ENCODE measurements around the gene CLDN19. TPM values are rescaled to one million over a fixed set of nuclear protein-coding genes. Genes with fewer than 3 reads are reported as not detected.

Gene CLDN19
- total RNA-seq, 1 experiment from 2014 or later: 12.5 TPM

DNA sequence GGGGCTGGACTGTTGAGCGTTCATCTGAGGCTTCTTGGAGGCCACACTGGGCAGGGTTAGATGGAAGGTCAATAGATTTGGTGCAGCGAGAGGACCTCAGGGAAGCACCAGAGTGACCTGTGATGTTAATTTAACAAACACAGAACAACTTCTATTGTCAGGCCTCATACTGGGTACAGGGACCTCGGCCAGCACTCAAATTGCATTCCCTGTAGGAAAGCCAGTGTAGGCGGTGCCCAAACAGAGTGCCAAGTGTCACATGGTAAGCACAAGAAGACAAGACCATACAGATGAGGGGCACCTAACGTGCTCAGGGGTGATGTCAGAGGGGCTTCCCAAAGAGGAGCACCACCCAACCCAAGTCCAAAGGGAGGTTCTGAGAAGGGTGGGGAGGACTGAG lies 46.1 kb upstream of the CLDN19 start:
- Histone ChIP-seq H4K20me1 (ENCODE audit: control insufficient read depth, insufficient read depth, insufficient read length) (no peaks in the 10 kb centered on the region), H4K91ac (ENCODE audit: insufficient read length, low read depth, low read length) (no peak overlapping the region), H2AK5ac (ENCODE audit: insufficient read length, low read length) (no peak overlapping the region), H3K27ac (ENCODE audit: insufficient read length, low read depth, low read length) (no peak overlapping the region), H3K79me1 (ENCODE audit: insufficient read depth, low read depth, low read length, poor library complexity, severe bottlenecking) (no peaks in the 10 kb centered on the region), H4K5ac (ENCODE audit: insufficient read length, low read depth, low read length) (no peak overlapping the region), H2BK12ac (ENCODE audit: insufficient read length, low read depth, low read length) (no peak overlapping the region), H2BK5ac (ENCODE audit: insufficient read length, low read length) (no peak overlapping the region), H2BK120ac (ENCODE audit: low read depth, low read length, poor library complexity, severe bottlenecking) (no peak overlapping the region), H4K8ac (replicated peaks; ENCODE audit: insufficient read length, low read depth, low read length) (no peak overlapping the region), H3K4me1 (ENCODE audit: insufficient read depth, low read length) (no peaks in the 10 kb centered on the region), H3K18ac (ENCODE audit: insufficient read length, low read depth, low read length) (no peak overlapping the region), H2BK20ac (ENCODE audit: low read depth, low read length, poor library complexity, severe bottlenecking) (no peak overlapping the region), H2AFZ (ENCODE audit: low read length) (no peak overlapping the region), H3K27me3 (ENCODE audit: insufficient read depth, low read length) (no peaks in the 10 kb centered on the region), H3K23me2 (ENCODE audit: insufficient read length, low read depth, low read length, poor library complexity, severe bottlenecking) (no peaks in the 10 kb centered on the region), H3K4ac (ENCODE audit: low read depth, low read length) (no peak overlapping the region), H3K79me2 (ENCODE audit: insufficient read depth, low read length) (no peaks in the 10 kb centered on the region), H3T11ph (ENCODE audit: low read length) (no peak overlapping the region), H3K56ac (ENCODE audit: insufficient read length, low read depth, low read length) (no peak overlapping the region), H3K4me2 (ENCODE audit: insufficient read depth, insufficient read length, low read length) (no peak overlapping the region), H3K14ac (ENCODE audit: insufficient read depth, low read length) (no peak overlapping the region), H2BK15ac (ENCODE audit: low read depth, low read length) (no peak overlapping the region), H3K9me3 (ENCODE audit: control insufficient read depth, low read depth, low read length) (no peaks in the 10 kb centered on the region), H3K23ac (ENCODE audit: insufficient read length, low read depth, low read length) (no peak overlapping the region), H3K9ac (ENCODE audit: extremely low read depth, insufficient read length, low read length) (no peak overlapping the region)
- H3K4me3 Mint-ChIP-seq: no peak overlapping the region; a peak in 1 of 5 replicates
- H3K27ac Mint-ChIP-seq: no peak overlapping the region; a peak in 2 of 7 replicates
- DNase-seq: no peak
- peaks cover 10% of the 10 kb centered on the region in 2 experiments for H3K4me1 Mint-ChIP-seq
- peaks cover 5 to 25% (median 11%) of the 10 kb centered on the region in 3 experiments; a peak in 6 of 7 replicates for H3K36me3 Mint-ChIP-seq (ENCODE audit: insufficient read depth in 1 of 3, low read depth in 3 of 3)
- no CpG with 5 or more reads among the region's 5 CpGs for WGBS (ENCODE audit: extremely low coverage, insufficient read length, low lambda C conversion rate)
- TF ChIP-seq, protein P1, sequence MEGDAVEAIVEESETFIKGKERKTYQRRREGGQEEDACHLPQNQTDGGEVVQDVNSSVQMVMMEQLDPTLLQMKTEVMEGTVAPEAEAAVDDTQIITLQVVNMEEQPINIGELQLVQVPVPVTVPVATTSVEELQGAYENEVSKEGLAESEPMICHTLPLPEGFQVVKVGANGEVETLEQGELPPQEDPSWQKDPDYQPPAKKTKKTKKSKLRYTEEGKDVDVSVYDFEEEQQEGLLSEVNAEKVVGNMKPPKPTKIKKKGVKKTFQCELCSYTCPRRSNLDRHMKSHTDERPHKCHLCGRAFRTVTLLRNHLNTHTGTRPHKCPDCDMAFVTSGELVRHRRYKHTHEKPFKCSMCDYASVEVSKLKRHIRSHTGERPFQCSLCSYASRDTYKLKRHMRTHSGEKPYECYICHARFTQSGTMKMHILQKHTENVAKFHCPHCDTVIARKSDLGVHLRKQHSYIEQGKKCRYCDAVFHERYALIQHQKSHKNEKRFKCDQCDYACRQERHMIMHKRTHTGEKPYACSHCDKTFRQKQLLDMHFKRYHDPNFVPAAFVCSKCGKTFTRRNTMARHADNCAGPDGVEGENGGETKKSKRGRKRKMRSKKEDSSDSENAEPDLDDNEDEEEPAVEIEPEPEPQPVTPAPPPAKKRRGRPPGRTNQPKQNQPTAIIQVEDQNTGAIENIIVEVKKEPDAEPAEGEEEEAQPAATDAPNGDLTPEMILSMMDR (conservative IDR thresholded peaks at IDR 0.05): no peak
- no peaks in the 10 kb centered on the region; the same call in 1 of the 2 replicates for H3K27me3 Mint-ChIP-seq (ENCODE audit: low read depth)
- H3K9me3 Mint-ChIP-seq: no peaks in the 10 kb centered on the region

All from H9 (cell line).